ENCODE measurements around the gene ASAP2. TPM values are rescaled to one million over a fixed set of nuclear protein-coding genes. Genes with fewer than 3 reads are reported as not detected.

Gene ASAP2
- total RNA-seq, 2 experiments from 2014 or later, result 0.16 TPM; not detected in 1

DNA sequence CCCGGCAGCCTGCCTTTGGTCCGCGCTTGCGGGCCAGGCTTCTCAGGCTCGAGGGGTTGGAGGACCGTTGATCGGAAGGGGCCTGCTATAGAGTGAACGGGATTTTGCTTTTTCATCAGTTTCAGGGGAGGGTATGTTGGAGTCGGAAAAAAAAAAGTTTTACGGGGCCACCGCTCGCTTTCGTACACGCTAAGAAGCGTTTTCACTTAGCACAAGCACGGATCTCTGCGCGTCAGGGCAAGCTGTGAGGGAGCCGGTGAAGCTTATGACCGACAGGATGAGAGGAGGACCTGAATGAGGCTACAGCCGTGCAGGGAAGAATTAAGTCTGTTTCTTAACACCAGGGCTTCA lies 217.3 kb downstream of the ASAP2 start:
- Histone ChIP-seq H3K4me1 (ENCODE audit: insufficient read depth, low read length) (peaks cover 39% of the 10 kb centered on the region), H3K9me3 (ENCODE audit: control insufficient read depth in 1 of 2, insufficient read depth in 1 of 2, low read length in 2 of 2) (no peaks in the 10 kb centered on the region), H3K4me3 (ENCODE audit: low read length) (peak overlapping the region; percentile 99), H3K36me3 (ENCODE audit: insufficient read depth, low read length) (peaks cover 7% of the 10 kb centered on the region), H3K27ac (ENCODE audit: low read depth in 1 of 2, low read length in 2 of 2) (peak overlapping the region; percentile 73 to 84), H3K27me3 (ENCODE audit: control insufficient read depth in 1 of 2, insufficient read depth in 2 of 2, low read length in 2 of 2) (no peaks in the 10 kb centered on the region)
- H3K4me3 Mint-ChIP-seq, result no peak overlapping the region
- ATAC-seq (ENCODE audit: poor library complexity) (peak; percentile 27), DNase-seq (peak in 9 of 14 experiments; percentile 5 to 62 (median 15))
- no peak overlapping the region for H3K27ac Mint-ChIP-seq
- TF ChIP-seq, protein P1, sequence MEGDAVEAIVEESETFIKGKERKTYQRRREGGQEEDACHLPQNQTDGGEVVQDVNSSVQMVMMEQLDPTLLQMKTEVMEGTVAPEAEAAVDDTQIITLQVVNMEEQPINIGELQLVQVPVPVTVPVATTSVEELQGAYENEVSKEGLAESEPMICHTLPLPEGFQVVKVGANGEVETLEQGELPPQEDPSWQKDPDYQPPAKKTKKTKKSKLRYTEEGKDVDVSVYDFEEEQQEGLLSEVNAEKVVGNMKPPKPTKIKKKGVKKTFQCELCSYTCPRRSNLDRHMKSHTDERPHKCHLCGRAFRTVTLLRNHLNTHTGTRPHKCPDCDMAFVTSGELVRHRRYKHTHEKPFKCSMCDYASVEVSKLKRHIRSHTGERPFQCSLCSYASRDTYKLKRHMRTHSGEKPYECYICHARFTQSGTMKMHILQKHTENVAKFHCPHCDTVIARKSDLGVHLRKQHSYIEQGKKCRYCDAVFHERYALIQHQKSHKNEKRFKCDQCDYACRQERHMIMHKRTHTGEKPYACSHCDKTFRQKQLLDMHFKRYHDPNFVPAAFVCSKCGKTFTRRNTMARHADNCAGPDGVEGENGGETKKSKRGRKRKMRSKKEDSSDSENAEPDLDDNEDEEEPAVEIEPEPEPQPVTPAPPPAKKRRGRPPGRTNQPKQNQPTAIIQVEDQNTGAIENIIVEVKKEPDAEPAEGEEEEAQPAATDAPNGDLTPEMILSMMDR (IDR thresholded peaks at IDR 0.05), result no peak
- no peaks in the 10 kb centered on the region for H3K9me3 Mint-ChIP-seq
- ChIA-PET POLR2A (interaction anchor here (0.7 to 3.8 kb wide), 6 partner anchors 31 to 1359 kb away, joined by 3 to 50 read pairs (median 8); partner anchors contain the start of genes ADAM17, IAH1, ODC1 and YWHAQ), CTCF (no interaction called here)
- no peaks in the 10 kb centered on the region for H3K27me3 Mint-ChIP-seq
- peaks cover 24% of the 10 kb centered on the region for H3K36me3 Mint-ChIP-seq (ENCODE audit: low read depth)
- peaks cover 32% of the 10 kb centered on the region for H3K4me1 Mint-ChIP-seq (ENCODE audit: low read depth)
- intact Hi-C loops (cut with DNase I, micrococcal nuclease), result loop anchor here (1.0 to 10.0 kb wide), 9 partner anchors 48 to 1391 kb away; partner anchors contain the start of genes IAH1 (in 2 of the 2), KIDINS220 (in 2 of the 2), KLF11 (in 1 of the 2) and MBOAT2 (in 1 of the 2)

DNA sequence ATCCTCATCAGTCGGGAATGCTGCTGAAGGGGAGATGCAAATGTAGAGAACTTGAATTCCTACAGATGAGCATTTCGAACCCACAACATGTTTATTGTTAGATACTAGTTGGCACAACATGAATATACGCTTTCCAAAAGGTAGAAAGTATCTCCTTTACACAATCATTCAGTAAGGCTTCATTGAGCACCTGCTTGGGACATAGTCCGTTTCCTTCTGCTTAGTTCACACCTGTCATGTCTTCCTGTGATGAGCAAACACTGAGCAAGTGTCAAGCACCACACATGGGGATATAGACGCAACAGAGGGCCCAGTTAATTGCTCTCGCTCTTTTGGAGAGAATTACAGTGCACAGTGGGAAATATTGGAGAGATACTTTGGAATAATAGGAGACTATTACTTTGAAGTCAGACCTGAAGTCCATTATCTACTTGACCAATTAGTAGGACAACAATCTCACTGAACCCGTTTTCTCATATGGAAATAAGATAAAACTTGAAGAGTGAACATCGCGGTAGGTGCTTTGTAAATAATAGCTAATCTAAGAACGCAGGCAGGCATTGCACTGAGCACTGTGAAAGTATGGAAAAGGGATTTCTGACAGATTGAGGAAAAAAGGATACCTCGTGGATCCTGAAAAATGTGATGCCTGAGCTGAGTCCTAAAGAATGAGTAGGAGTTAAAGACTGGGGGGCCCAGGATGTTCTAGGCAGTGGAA lies 218.0 kb downstream of the ASAP2 start:
- intact Hi-C loops (cut with DNase I, micrococcal nuclease), result loop anchor here (2.0 to 10.0 kb wide), 7 partner anchors 48 to 1390 kb away; partner anchors contain the start of genes KIDINS220 (in 2 of the 2), IAH1 (in 1 of the 2), KLF11 (in 1 of the 2) and MBOAT2 (in 1 of the 2)
- ChIA-PET POLR2A (interaction anchor here (0.7 to 3.8 kb wide), 4 partner anchors 49 to 1358 kb away, joined by 3 to 50 read pairs (median 9); partner anchors contain the start of genes ADAM17, IAH1 and ODC1), CTCF (no interaction called here)
- Mint-ChIP-seq H3K27ac (no peak overlapping the region), H3K9me3 (no peaks in the 10 kb centered on the region), H3K4me1 (ENCODE audit: low read depth) (peaks cover 26% of the 10 kb centered on the region), H3K27me3 (no peaks in the 10 kb centered on the region), H3K36me3 (ENCODE audit: low read depth) (peaks cover 31% of the 10 kb centered on the region), H3K4me3 (no peak overlapping the region)
- H3K27me3 ChIP-seq (ENCODE audit: control insufficient read depth in 1 of 2, insufficient read depth in 2 of 2, low read length in 2 of 2), result no peaks in the 10 kb centered on the region
- ATAC-seq (ENCODE audit: poor library complexity) (no peak), DNase-seq (no peak)
- peaks cover 14% of the 10 kb centered on the region for H3K36me3 ChIP-seq (ENCODE audit: insufficient read depth, low read length)
- TF ChIP-seq, protein P1 (IDR thresholded peaks at IDR 0.05), result no peak
- H3K27ac ChIP-seq (ENCODE audit: low read depth in 1 of 2, low read length in 2 of 2), result peak overlapping the region; percentile 73 to 84
- H3K4me3 ChIP-seq (ENCODE audit: low read length), result peak overlapping the region; percentile 99
- no peaks in the 10 kb centered on the region for H3K9me3 ChIP-seq (ENCODE audit: control insufficient read depth in 1 of 2, insufficient read depth in 1 of 2, low read length in 2 of 2)
- H3K4me1 ChIP-seq (ENCODE audit: insufficient read depth, low read length), result peaks cover 39% of the 10 kb centered on the region

DNA sequence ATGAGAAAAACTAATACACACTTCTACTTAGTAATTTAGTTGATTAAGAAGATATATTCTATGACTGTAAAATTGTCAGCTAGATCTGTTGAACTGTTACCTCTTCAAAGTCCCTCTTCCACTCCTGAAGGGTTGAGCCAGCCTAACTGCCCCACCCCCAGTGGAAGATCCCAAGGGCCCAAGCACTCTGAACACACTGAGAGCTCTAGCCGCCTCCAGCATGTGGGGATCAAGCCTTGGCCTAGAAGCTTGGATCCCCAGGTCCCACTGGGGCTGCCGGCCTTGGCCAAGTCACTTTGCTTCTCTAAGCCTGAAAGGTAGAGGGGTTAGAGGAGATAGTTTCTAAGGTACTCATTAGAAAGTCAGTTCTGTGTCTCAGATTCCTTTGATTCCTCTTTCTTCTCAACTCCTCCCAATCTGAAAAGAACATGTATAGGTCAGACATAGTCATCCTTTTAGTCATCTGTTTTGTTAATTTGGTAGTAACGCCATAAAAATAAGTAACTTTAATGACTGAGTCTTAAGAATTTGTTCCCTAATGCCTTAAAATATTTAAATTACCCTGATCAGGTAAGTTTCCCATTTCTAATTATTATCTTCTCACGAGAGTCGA lies 222.5 kb downstream of the ASAP2 start:
- H3K27ac Mint-ChIP-seq, result no peak overlapping the region
- no peaks in the 10 kb centered on the region for H3K9me3 Mint-ChIP-seq
- H3K36me3 Mint-ChIP-seq (ENCODE audit: low read depth), result peaks cover 55% of the 10 kb centered on the region
- Histone ChIP-seq H3K4me3 (ENCODE audit: low read length) (no peak overlapping the region), H3K4me1 (ENCODE audit: insufficient read depth, low read length) (peaks cover 10% of the 10 kb centered on the region), H3K9me3 (ENCODE audit: control insufficient read depth in 1 of 2, insufficient read depth in 1 of 2, low read length in 2 of 2) (no peaks in the 10 kb centered on the region), H3K36me3 (ENCODE audit: insufficient read depth, low read length) (peaks cover 48% of the 10 kb centered on the region), H3K27ac (ENCODE audit: low read depth in 1 of 2, low read length in 2 of 2) (no peak overlapping the region), H3K27me3 (ENCODE audit: control insufficient read depth in 1 of 2, insufficient read depth in 2 of 2, low read length in 2 of 2) (no peaks in the 10 kb centered on the region)
- H3K27me3 Mint-ChIP-seq, result no peaks in the 10 kb centered on the region
- no peak for DNase-seq
- H3K4me1 Mint-ChIP-seq (ENCODE audit: low read depth), result no peaks in the 10 kb centered on the region
- TF ChIP-seq, protein P1 (IDR thresholded peaks at IDR 0.05), result no peak
- intact Hi-C loops (cut with DNase I, micrococcal nuclease), result loop anchor here in 1 of 2 experiments (10.0 kb wide), 2 partner anchors 616 to 1386 kb away; partner anchors contain the start of genes KLF11 and PDIA6
- CTCF ChIA-PET, result no interaction called here
- H3K4me3 Mint-ChIP-seq, result no peak overlapping the region
- no peak for ATAC-seq (ENCODE audit: poor library complexity)
- POLR2A ChIA-PET, result no interaction called here
